M059J (cell line): Measurements from ENCODE around the gene SLC6A9. TPM values are rescaled to one million over a fixed set of nuclear protein-coding genes. Genes with fewer than 3 reads are reported as not detected.
A peak's percentile ranks its signal among the peaks of the same experiment; 100 is the strongest.

ENCODE experiments used
- DNase-seq: peaks from one replicate; pipeline ENCODE4 v3.0.0-alpha.2; 2012; ENCODE audit warnings: low read depth
- total RNA-seq: library from RNA; depleted of rRNA; stranded (reverse); fragments of >200 nt; shearing (Covaris generic); gene quantifications from 2 replicates; pipeline ENCODE4 v1.2.3, GENCODE V29; 2014

SLC6A9 gene
- total RNA-seq, 1 experiment from 2014 or later = 5.1 TPM

DNA sequence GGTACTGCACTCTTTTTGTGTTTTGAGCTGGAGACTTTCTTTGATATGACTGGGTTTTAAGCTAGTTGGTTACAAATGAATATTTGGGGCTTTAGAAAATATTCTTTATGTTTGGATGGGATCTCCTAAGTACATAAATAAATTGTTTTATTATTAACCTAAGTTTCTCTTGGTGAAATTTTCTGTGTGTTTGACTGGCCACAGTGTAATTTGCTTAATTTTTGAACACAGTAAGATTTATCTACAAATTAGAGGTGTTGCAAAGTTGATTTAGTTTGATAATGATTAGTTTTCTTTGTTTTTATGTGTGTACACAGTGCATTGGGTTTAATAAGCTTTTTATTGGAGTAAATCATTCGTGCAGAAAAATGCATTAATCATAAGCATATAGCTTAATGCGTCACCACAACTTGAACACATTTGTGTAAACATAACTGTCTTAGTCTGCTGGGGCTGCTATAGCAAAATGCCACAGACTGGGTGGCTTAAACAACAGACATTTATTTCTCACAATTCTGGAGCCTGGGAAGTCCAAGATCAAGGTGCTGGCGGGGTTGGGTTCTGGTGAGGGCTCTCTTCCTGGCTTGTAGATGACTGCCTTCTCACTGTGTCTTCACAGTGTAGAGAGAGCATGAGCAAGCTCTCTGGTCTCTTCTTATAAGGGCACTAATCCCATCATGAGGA lies 17.4 kb upstream of the SLC6A9 start:
- peak; percentile 65 for DNase-seq

GRCh38 chr1:44047131-44047530 lies 15.9 kb upstream of the SLC6A9 start:
- DNase-seq = no peak

DNA sequence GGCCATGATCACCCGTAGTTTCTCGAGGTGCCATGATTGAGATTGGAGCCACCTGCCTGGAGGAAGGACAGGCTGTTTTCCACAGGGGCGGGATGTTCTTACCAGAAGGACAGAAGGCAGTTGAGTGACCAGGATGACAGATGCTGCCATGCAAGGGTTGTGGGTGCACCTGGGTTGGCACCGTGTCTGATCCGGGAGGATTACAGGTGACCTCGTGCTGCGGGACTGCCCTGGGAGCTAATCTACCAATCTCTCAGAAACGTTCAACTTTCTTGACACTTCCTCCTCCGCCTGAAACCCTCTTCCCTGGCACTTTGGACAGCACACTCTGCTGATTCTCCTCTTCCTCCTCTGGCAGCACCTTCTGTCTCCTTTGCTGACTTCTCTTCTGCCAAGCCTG lies 13.8 kb upstream of the SLC6A9 start:
- DNase-seq = no peak

DNA sequence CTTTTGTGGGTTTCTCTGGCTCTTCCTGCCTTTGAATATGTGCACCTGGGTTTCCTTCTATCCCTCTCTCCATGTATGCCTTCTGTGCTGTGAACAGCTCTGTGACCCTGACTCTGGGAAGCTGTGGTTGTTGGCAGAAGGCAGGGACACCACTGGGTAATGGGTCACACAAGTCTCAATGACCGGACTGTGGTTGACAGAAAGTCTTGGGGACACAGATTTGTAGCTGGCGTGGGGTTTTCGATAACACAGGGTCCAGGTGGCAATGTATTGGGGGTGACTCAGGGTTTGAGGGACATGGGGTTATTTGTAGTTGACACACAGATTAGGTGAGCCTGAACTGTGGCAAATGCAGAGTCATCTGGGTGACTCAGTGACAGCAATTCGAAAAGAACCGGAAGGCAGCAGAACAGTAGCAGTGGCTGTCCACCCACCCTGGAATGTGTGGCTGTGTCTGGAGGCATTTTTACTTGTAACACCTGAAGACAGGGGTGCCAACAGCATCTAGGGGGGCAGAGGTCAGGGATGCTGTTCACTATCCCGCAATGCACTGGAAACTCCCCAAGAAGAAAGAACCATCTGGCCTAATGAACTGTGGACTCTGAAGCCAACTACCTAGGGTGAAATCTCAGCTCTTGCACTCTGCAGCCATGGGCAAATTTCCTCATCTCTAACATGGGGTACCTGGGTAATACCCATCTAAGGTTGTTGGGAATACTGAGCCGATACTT lies 13.0 kb upstream of the SLC6A9 start:
- peak; percentile 75 for DNase-seq

DNA sequence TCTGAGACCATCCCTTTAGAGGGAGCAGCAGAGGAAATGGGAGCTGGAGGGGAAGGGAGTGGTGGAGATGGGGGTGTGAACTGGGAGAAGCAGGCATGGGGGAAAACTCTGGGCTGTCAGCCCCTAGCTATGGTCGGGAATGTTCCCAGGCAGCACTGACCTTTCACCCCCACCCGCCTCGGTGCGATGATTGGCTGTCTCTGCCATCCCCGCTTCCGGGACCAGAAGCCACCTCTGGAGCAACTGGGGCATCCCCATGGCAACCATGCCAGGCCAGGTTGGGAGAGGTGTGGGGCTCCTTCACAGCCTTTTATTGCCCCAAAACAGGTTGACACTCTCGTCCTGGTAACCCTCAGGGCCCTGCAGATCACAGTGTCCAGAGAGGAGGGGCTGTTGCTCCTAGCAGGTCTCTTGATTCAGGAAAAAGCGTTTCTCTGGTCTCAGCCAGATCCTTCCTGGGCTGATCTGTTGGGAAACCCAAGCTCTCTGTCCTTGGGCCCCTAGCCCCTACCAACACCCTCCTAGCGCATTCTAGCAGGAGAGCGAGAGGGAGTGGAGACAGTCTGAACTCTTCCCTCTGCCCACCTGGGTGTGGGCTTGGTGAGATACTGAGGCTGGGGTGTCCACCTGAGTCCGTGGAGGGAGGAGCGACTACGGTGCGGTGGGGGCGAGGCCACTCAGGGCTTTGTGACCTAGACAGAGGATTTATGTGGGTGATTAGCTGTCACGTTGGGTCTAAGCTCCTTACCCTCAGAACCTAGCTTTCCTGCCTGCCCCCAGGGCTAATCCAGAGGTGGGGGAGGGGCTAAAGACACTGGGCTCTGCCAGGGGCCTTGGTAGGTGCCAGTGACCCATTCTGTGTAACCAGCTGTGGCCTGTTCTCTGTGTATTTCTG lies 12.2 kb upstream of the SLC6A9 start:
- DNase-seq = peak; percentile 34

DNA sequence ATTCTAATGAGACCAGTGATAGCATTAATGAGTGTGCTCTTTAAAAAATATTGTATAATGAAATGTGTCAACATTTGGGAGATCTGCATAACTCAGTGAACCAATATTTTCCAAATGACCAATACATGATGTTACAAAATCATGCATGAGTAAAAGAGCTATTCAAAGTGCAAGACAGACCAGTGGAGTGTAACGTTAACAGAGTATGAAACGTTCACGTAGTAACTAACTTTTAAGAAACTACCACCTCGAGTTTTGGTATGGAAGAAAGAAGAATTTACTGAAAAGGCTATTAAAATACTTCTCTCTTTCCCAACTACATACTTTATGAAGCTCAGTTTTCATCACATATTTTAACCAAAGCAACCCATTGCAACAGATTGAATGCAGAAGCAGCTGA lies 9.6 kb upstream of the SLC6A9 start:
- no peak for DNase-seq

DNA sequence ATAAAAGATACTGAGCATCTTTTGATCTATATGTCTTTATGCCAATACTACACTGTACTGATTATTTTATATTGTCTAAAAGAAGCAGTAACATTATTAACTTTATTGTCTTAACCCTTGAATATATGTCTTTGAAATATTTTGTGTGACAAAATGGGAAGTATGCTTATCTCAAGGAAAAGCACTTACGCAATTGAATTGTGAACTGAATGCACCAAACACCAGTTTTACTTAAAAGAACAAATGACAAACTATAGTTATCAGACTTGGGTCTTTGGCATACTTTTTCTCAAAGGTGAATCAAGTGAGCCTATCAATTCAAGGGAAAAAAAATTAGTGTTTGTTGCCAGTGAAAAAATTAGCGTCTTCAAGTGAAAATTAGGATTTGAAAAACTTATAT lies 9.2 kb upstream of the SLC6A9 start:
- no peak for DNase-seq

DNA sequence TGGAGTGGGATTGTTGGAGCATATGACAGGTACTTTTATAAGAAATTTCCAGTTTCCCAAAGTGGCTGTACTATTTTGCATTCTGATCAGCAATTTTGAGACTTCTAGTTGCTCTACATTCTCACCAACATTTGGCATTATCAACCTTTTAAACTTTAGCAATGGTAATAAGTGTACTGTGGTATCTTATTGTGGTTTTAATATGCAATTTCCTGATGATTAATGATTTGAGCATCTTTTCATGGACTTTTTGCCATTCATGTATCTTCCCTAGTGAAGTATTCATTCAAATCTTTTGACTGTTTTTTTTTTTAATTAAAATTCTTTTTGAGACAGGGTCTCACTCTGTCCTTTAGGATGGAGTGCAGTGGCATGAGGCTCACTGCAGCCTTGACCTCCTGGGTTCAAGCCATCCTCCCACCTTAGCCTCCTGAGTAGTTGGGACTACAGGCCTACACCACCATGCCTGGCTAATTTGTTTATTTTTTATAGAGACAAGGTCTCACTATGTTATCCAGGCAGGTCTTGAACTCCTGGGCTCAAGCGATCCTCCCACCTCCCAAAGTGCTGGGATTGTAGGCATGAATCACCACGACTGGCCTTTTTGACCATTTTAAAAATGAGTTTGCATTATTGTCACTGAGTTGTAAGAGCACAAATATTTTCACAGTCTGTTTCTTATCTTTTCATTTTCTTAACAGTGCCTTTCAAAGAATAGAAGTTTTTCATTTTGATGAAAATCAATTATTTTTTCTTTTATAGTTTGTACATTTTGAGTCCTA lies 7.8 kb upstream of the SLC6A9 start:
- DNase-seq = peak; percentile 69

DNA sequence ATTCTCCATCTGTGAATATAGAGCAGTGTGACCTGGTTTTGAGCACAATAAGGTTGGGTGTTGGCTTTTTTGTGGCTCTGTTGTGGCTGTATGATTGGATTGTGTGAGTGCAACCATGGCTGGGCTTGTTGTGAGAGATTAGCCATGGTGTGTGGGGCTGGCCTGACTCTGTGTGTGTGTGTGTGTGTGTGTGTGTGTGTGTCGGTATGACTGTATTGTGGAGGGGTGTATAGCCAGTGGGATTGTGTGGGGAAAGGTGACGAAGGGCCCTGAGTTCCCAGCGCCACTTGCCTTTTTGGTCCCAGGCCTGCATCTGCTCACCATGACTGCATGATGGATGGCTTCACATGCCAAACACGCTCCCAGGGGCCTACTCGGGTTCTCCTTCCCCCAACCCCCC lies 5.9 kb upstream of the SLC6A9 start:
- DNase-seq = no peak

DNA sequence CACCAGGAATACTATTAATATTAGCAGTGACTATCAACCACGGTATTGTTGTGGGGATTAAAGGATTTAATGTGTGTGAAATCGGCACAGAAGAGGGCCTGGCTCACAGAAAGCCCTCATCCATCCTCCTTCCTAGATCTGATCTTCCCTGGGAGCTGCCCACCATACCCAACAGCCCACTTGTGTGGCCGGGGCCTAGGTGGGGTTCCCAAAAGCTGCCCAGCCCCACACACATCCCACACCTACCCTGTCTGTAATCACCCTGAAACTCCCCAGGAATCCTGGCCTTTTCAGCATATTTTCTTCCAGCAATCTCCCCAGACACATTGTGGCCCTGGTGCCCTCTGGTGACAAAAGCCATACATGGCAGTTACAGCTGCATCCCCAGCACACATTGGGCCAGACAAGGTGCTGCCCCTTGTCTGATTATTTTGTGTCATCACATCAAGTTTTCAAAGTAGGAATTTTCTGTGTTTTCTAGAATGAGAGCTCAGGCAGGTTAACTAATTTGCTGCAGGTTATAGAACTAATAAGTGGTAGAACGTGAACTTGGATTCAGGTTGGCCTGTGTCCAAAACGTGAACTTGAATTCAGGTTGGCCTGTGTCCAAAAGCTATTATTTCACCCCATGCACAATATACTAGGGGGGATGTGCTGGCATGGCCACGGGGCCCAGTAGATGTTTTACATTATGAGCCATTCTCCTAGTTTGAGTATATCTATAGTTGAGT lies 5.3 kb upstream of the SLC6A9 start:
- peak; percentile 79 for DNase-seq

DNA sequence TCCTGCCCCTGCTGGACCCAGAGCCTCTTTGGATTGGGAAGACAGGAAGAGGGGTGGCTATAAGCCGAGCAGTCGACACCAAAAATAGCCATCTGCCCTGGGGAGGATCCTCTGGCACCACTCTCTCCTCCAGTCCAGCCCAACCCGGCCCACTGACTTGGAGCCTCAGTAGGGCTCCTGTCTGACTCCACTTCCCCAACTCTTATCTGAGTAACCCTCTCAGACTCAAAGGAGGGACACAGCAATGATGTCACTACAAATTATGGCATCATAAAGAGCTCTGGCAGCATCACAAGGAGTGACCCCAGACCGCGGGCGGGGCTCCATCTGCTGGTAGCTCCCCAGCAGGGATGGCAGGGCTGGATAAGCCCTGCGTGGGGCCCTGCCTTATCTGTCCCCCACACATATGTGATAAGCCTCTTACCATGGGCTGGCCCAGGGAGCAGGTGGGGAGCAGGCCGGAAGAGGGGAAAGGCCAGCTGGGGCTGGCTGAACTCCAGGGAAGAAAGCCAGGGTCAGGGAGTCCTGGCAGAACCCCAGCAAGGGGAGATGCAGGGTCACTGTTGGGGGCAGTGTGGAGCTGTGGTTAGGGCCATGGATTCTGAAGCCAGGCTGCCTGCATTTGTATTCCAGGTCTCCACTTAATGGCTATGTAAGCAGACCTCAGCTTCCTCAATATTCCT lies 4.6 kb upstream of the SLC6A9 start:
- no peak for DNase-seq

DNA sequence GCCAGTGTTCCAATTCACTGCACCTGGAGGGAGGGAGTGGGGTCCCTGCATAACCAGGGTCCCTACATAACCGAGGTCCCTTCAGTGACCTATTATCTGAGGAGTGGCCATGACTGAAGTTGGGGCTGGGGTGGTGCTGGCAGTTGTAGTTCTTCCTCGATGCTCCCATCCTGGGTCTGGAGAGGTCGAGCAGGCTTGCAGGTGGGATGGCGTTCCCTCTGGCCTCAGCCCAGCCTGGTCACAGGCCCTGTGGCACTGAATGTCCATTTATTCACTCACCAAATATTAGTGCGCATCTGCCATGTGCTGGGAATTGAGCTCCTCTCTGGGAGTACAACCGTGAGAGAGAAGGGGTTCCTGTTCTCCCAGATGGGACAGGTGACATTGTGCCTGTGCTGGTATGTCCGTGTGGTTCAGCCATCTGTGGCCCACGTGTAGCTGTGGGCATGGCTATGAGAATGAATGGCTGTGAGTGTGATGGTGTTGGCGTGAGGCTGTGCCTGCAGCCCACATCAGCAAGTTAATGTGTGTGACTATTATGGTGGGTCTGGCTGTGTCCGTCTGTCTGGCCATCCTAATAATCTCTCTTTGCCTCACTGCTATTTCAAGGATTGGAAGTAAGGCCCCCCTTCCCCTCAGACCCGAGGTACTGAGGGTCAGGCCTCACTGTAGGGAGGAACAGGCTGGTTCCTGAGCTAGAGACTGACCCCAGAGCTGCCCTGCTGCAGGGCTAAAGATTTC lies 3.9 kb upstream of the SLC6A9 start:
- DNase-seq = no peak

- DNase-seq = no peak
These were observed 3.2 kb upstream of the SLC6A9 start for GRCh38 chr1:44034423-44034822.

- no peak for DNase-seq
These were observed 2.5 kb upstream of the SLC6A9 start for GRCh38 chr1:44033756-44034155.

GRCh38 chr1:44033041-44033575 lies 1.8 kb upstream of the SLC6A9 start:
- DNase-seq = no peak

DNA sequence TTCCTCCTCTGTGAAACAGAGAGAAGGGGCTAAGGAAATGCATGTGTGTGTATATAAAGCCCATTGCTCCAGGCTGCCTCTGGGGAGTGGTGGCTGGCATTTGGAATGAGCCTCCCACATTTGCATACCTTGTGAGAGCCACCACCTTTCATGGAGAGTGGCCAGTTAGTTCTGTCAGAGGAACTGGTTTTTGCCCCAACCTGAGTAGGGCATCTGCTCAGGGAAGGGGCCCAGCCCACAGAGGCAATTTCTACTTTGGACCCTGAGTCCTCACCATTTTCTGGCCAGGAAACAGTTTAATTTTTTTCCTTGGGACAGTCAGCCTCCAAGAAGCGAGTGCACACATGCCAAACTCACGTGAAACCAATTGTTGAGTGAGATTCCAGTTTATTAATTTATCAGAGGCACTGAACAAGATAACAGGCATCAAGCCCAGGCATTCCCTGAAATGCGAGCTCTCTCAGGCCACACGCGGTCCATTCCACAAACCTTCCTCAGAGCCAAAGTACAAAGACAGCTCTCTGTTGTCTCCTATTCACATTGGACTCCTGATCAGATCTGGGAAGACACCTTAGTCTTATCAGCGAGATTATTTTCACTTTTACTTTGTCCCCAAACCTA lies 1.0 kb upstream of the SLC6A9 start:
- DNase-seq = no peak

DNA sequence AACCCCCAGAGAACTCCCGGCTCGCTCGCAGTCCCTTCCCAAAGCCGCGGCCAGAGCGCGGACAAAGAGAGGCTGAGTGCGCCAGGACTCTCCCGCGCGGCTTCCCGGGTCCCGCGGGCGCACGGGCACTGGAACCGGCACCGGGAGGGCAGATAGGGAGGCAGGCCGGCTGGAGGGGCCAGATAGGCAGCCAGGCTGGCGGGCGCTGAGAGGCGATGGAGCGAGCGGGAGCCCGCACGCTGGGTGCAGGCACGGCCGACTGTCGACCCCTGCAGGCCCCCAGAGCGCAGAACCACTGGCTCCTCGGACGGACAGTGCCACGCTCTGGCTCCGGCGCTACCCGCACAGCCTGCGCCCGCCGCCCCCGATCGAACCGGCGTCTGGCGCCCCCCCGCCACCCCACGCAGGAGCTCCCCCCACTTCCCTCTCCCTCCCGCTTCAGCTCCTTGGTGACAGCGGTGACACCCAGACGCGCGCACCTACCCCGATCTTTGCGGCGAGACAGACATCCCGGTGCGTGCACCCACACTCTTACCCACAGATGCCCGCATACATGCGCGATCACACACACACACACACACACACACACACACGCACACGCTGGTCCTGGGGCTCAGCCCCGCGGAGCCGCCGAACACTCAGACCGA lies 534 bp downstream of the SLC6A9 start:
- peak; percentile 55 for DNase-seq

- DNase-seq = peak; percentile 88
These were observed 1.2 kb downstream of the SLC6A9 start for GRCh38 chr1:44029911-44030604.
